Tibial artery (tissue), 4 donors: ENCODE measurements around the gene RGPD8.
A peak's percentile ranks its signal among the peaks of the same experiment; 100 is the strongest.
"Not testable (repeated sequence)": the region's sequence is repeated elsewhere in the genome, so short reads cannot be mapped to it uniquely, and the experiment has no call there.

Experiments
- DNase-seq, 2 donors: peaks; one replicate each; pipeline ENCODE4 v3.0.0-alpha.2; 2019
- H3K27ac ChIP-seq, 2 donors: fragments of 200-600 bp; sonication (generic) in 1 of 2; 1 replicate in 1 of 2; 2 replicates in 1 of 2; pipeline ENCODE4 v1.5.1; 2018 to 2019; ENCODE audit warnings: mild to moderate bottlenecking in 1 of 2
- H3K27me3 ChIP-seq, 2 donors: fragments of 200-600 bp; sonication (generic) in 1 of 2; one replicate each; pipeline versions ENCODE4 v1.5.1 to v1.6.0; 2016 to 2019
- H3K36me3 ChIP-seq, 3 donors: fragments of 200-600 bp; sonication (generic) in 2 of 3; one replicate each; pipeline ENCODE4 v1.5.1; 2016 to 2019; ENCODE audit warnings: mild to moderate bottlenecking in 2 of 3
- H3K4me1 ChIP-seq, 4 donors: fragments of 200-600 bp; sonication (generic) in 2 of 4; 1 replicate in 3 of 4; 2 replicates in 1 of 4; pipeline ENCODE4 v1.5.1; 2016 to 2019
- H3K4me3 ChIP-seq, 2 donors: fragments of 200-600 bp; sonication (generic) in 1 of 2; 1 replicate in 1 of 2; 2 replicates in 1 of 2; pipeline ENCODE4 v1.5.1; 2018 to 2019; ENCODE audit warnings: mild to moderate bottlenecking in 2 of 2
- H3K9me3 ChIP-seq, 3 donors: fragments of 200-600 bp; sonication (generic) in 1 of 3; one replicate each; pipeline ENCODE4 v1.5.1; 2016 to 2019
- CTCF ChIP-seq, 2 experiments: fragments of 200-600 bp in 1 of 2; fragments of 450-650 bp in 1 of 2; IDR thresholded peaks; one replicate each; pipeline ENCODE4 v1.5.1; 2017 to 2019; ENCODE audit warnings: antibody characterized with exemption in 2 of 2, mild to moderate bottlenecking in 1 of 2, moderate library complexity in 1 of 2
- intact Hi-C: fragments of 100-400 bp; cut with DNase I; formaldehyde crosslinking; loops from one replicate; pipeline ENCODE4 v1.15.0; 2023; ENCODE audit warnings: low total_unique reads

The RGPD8 gene

GRCh38 chr2:112433480-112433879, at the start of gene RGPD8:
RGPD8 (minus strand) TSS chr2:112433645; CDS start chr2:112433453, 192 bp downstream.
- Histone ChIP-seq H3K27me3 (peaks cover 0 to 13% of the 10 kb centered on the region in 2 donors), H3K4me1 (peaks cover 0 to 15% (median 3%) of the 10 kb centered on the region in 4 donors), H3K4me3 (peak within 1 kb of the TSS; percentile 65 to 80), H3K27ac (peak within 1 kb of the TSS; percentile 85 to 93)
- peak; percentile 40 to 59 for TF ChIP-seq CTCF (IDR thresholded peaks at IDR 0.05)
- not testable (repeated sequence) for H3K9me3 ChIP-seq, H3K36me3 ChIP-seq
- intact Hi-C loops: loop anchor here (10.0 kb wide), 2 partner anchors 179 to 309 kb away; partner anchors contain the start of gene ZC3H8
- peak; percentile 92 for DNase-seq

- Histone ChIP-seq H3K27ac (peak overlapping the region; percentile 80 to 88), H3K36me3 (no peaks in the 10 kb centered on the region), H3K9me3 (no peaks in the 10 kb centered on the region), H3K27me3 (no peaks in the 10 kb centered on the region), H3K4me3 (peak overlapping the region; percentile 64 to 73), H3K4me1 (peaks cover 0 to 29% (median 18%) of the 10 kb centered on the region in 4 donors)
- TF ChIP-seq CTCF (IDR thresholded peaks at IDR 0.05): no peak
- intact Hi-C loops: loop anchor here (2.0 to 5.0 kb wide), 3 partner anchors 60 to 164 kb away; partner anchors contain the start of genes CHCHD5, POLR1B and SLC20A1
- no peak for DNase-seq
Measured at GRCh38 chr2:112483042-112483473, 49.6 kb upstream of the RGPD8 start.

DNA sequence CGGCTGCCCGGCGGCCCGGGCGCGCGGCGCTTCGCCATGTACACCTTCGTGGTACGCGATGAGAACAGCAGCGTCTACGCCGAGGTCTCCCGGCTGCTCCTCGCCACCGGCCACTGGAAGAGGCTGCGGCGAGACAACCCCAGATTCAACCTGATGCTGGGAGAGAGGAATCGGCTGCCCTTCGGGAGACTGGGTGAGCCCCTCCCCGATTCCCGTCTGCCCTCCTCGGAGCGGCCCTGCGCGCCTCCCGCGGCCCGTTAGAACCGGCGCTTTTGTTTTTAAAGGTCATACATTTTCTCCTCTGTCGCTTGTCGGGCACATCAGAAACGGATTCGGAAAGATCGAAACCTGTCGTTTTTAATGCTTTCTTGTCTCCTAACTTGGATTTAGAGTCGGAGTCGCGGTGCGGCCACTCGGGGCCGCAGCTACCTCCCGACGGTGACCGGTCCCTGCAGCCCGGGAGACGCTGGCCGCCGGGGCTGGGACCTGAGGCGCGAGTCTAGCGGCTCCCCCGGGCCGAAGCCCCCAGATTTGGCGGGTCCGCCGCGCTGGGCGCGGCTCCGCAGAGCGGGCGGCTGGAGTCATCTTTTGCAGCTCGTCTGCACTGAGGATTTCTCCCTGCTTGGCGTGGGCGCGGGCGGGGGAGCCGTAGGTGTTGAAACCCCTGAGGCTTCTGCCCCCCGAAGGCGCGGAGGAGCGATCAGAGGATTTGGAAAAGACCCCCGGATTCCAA, 49.0 kb upstream of the RGPD8 start:
- H3K4me1 ChIP-seq: peaks cover 0 to 29% (median 18%) of the 10 kb centered on the region in 4 donors
- no peak for DNase-seq
- intact Hi-C loops: loop anchor here (2.0 to 5.0 kb wide), 3 partner anchors 60 to 165 kb away; partner anchors contain the start of genes CHCHD5, POLR1B and SLC20A1
- no peaks in the 10 kb centered on the region for H3K27me3 ChIP-seq
- no peaks in the 10 kb centered on the region for H3K36me3 ChIP-seq
- H3K27ac ChIP-seq: peak overlapping the region; percentile 80 to 88
- H3K4me3 ChIP-seq: peak overlapping the region; percentile 64 to 73
- no peak for TF ChIP-seq CTCF (IDR thresholded peaks at IDR 0.05)
- no peaks in the 10 kb centered on the region for H3K9me3 ChIP-seq

DNA sequence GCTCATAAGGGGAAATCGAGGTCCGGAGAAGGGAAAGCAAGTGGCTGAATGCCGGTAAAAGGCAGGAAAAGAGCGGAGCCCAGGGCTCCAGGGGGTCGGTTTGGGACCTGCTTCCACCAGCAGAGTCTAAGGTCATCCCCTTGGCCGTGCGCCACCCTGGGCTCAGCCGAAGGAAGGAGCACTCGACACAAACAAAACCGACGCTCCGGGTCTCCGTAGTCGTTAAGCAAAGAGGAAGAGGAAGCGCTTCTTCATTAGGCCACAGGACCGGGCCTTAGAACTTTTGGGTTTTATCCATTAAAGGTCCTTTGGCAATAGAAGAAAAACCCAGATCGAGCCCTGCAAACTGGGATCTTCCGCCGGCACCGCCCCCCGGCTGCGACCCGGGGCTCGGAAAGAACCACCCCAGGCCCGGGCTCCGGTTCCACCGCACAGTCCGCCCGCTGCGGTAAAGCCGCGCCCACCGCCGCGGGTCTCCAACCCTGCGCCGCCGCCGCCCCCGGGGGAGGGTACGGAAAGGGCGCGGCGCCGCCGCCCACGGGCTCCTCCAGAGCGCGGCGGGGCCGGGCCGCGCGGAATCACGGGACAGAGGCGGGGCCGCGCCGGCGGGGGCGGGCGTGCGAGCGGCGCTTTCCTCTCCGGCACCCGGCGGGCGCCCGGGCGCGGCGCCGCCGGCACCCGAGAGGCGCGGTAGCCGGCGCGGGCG, 48.2 kb upstream of the RGPD8 start, which contains the start of gene TTL:
TSS of gene TTL (plus strand) at position 629 of the 706 bp plus-strand sequence. CDS start 189 bp downstream, outside the sequence.
- H3K27ac ChIP-seq: peak within 1 kb of the TSS; percentile 80 to 88
- intact Hi-C loops: loop anchor here (2.0 to 5.0 kb wide), 3 partner anchors 61 to 166 kb away; partner anchors contain the start of genes CHCHD5, POLR1B and SLC20A1
- peaks cover 0 to 29% (median 18%) of the 10 kb centered on the region in 4 donors for H3K4me1 ChIP-seq
- TF ChIP-seq CTCF (IDR thresholded peaks at IDR 0.05): no peak
- peak within 1 kb of the TSS; percentile 64 to 73 for H3K4me3 ChIP-seq
- DNase-seq: peak; percentile 62 to 85
- H3K36me3 ChIP-seq: no peaks in the 10 kb centered on the region
- no peaks in the 10 kb centered on the region for H3K9me3 ChIP-seq
- H3K27me3 ChIP-seq: no peaks in the 10 kb centered on the region

DNA sequence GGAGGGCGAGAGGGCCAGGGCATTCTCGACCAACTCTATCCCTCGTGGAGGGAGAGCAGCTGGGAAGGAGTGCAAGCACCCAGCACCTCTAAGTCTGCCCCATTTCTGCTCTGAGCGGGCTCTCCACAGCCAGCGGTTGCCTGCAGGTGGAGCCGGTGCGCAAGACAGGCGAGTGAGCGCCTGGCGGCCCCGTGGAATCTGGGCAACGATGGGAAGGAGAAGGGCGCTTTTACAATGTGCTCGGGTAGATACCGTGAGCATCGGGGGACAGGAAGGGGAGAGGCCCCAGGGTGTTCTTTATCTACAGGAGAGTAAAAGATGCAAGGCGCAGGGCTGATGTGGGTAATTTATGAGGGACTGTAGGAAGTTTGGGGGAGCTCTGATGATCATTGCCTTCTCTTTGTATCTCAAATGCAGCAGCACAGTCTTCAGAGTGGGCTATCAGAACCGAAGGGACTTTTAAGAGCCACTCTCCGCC, 47.6 kb upstream of the RGPD8 start:
- H3K9me3 ChIP-seq: no peaks in the 10 kb centered on the region
- intact Hi-C loops: loop anchor here (5.0 kb wide), 2 partner anchors 101 to 166 kb away; partner anchors contain the start of genes CHCHD5 and SLC20A1
- peak; percentile 66 to 83 for TF ChIP-seq CTCF (IDR thresholded peaks at IDR 0.05)
- H3K4me3 ChIP-seq: peak overlapping the region; percentile 64 to 73
- H3K27ac ChIP-seq: peak overlapping the region; percentile 78 to 80
- H3K27me3 ChIP-seq: no peaks in the 10 kb centered on the region
- peaks cover 0 to 29% (median 18%) of the 10 kb centered on the region in 4 donors for H3K4me1 ChIP-seq
- DNase-seq: peak; percentile 85 to 89
- H3K36me3 ChIP-seq: no peaks in the 10 kb centered on the region
